Parathyroid adenoma (tissue), 2 donors: ENCODE data around the gene NIT2.
"Not testable (repeated sequence)": the region's sequence is repeated elsewhere in the genome, so short reads cannot be mapped to it uniquely, and the experiment has no call there.

ENCODE experiments used
- H2AFZ ChIP-seq: fragments of 300-600 bp; sonication (generic); one replicate; pipeline ENCODE4 v1.7.0; 2017; ENCODE audit warnings: antibody characterized with exemption, mild to moderate bottlenecking
- H3K27ac ChIP-seq: fragments of 300-600 bp; sonication (generic); one replicate; pipeline ENCODE4 v1.7.0; 2017
- H3K27me3 ChIP-seq: fragments of 300-600 bp; sonication (generic); one replicate; pipeline ENCODE4 v1.7.0; 2017; ENCODE audit warnings: low read length; ENCODE audit not compliant: control insufficient read depth, insufficient read depth
- H3K36me3 ChIP-seq: fragments of 300-600 bp; sonication (generic); one replicate; pipeline ENCODE4 v1.7.0; 2017; ENCODE audit warnings: low read length; ENCODE audit not compliant: control insufficient read depth, insufficient read depth
- H3K4me1 ChIP-seq: fragments of 300-600 bp; sonication (generic); one replicate; pipeline ENCODE4 v1.7.0; 2017; ENCODE audit warnings: control low read depth
- H3K4me2 ChIP-seq: fragments of 300-600 bp; sonication (generic); one replicate; pipeline ENCODE4 v1.7.0; 2017; ENCODE audit warnings: low read length
- H3K4me3 ChIP-seq: fragments of 300-600 bp; sonication (generic); one replicate; pipeline ENCODE4 v1.7.0; 2017; ENCODE audit warnings: low read depth, low read length
- H3K79me2 ChIP-seq: fragments of 300-600 bp; sonication (generic); one replicate; pipeline ENCODE4 v1.7.0; 2017; ENCODE audit warnings: control low read depth
- H3K9ac ChIP-seq: fragments of 300-600 bp; sonication (generic); one replicate; pipeline ENCODE4 v1.7.0; 2017; ENCODE audit warnings: mild to moderate bottlenecking
- H3K9me3 ChIP-seq: fragments of 300-600 bp; sonication (generic); one replicate; pipeline ENCODE4 v1.7.0; 2017; ENCODE audit warnings: low read length; ENCODE audit not compliant: control insufficient read depth
- CTCF ChIP-seq: fragments of 300-600 bp; sonication (generic); IDR thresholded peaks from one replicate; pipeline ENCODE4 v1.7.0; 2017; ENCODE audit warnings: antibody characterized with exemption, mild to moderate bottlenecking
- donor health status: primary hyperparathyroidism.

NIT2 gene

GRCh38 chr3:100348727-100349126, 14.2 kb downstream of the NIT2 start:
- no peaks in the 10 kb centered on the region for H3K79me2 ChIP-seq
- H3K4me3 ChIP-seq: no peak overlapping the region
- no peaks in the 10 kb centered on the region for H3K9me3 ChIP-seq
- no peaks in the 10 kb centered on the region for H3K27me3 ChIP-seq
- no peaks in the 10 kb centered on the region for H3K4me1 ChIP-seq
- H3K27ac ChIP-seq: no peak overlapping the region
- TF ChIP-seq CTCF: no peak
- H3K9ac ChIP-seq: no peak overlapping the region
- H2AFZ ChIP-seq: no peak overlapping the region
- H3K36me3 ChIP-seq: no peaks in the 10 kb centered on the region
- H3K4me2 ChIP-seq: no peak overlapping the region

DNA sequence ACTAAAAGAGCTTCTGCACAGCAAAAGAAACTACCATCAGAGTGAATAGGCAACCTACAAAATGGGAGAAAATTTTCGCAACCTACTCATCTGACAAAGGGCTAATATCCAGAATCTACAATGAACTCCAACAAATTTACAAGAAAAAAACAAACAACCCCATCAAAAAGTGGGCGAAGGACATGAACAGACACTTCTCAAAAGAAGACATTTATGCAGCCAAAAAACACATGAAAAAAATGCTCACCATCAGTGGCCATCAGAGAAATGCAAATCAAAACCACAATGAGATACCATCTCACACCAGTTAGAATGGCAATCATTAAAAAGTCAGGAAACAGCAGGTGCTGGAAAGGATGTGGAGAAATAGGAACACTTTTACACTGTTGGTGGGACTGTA, 17.2 kb downstream of the NIT2 start:
- H3K27me3 ChIP-seq, H3K9me3 ChIP-seq, H3K27ac ChIP-seq, H3K36me3 ChIP-seq, H3K4me2 ChIP-seq, H3K9ac ChIP-seq, H3K79me2 ChIP-seq, H3K4me1 ChIP-seq, H3K4me3 ChIP-seq, H2AFZ ChIP-seq: not testable (repeated sequence)

DNA sequence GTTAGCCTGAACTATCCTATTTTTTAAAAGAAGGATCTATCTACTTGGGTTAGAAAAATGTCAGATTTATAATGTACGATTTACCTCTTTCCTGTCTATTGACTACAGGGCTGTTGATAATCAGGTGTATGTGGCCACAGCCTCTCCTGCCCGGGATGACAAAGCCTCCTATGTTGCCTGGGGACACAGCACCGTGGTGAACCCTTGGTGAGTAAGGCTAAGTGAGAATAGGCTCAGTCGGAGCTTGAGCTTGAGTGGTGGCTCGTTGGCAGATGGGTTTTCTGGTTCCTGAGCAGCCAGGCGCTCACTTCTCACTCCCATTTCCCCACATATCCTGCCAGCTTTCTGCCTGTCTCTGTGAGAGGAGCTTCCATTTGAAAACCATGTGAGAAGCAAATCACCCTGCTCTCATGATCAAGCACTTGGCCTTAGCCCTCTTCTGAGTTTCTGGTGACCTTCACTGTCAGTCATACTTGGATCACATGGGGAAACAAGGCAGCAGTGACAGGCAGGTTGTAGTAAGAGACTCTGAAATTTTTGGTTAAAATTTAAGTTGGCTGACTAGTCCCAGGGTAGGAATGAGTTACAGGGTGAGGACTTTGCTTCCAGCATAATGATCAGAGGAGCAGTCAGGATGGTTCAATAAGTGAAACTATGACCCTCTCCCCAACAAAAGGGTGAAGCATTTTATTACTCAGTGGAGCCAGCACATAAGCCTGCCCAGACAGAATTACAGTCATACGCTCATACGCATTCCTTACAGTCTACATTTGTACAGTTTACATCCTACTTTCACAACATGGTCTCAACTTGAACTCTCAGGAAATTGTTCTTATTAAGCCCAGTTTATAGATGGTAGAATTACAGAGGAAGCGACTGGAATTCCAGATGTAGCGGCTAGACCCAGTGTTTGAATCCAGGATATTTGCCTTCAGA, 18.0 kb downstream of the NIT2 start:
- H2AFZ ChIP-seq: no peak overlapping the region
- no peaks in the 10 kb centered on the region for H3K9me3 ChIP-seq
- H3K27ac ChIP-seq: no peak overlapping the region
- no peak overlapping the region for H3K4me2 ChIP-seq
- TF ChIP-seq CTCF: no peak
- H3K4me3 ChIP-seq: no peak overlapping the region
- H3K9ac ChIP-seq: no peak overlapping the region
- H3K36me3 ChIP-seq: no peaks in the 10 kb centered on the region
- H3K27me3 ChIP-seq: no peaks in the 10 kb centered on the region
- no peaks in the 10 kb centered on the region for H3K4me1 ChIP-seq
- H3K79me2 ChIP-seq: no peaks in the 10 kb centered on the region

DNA sequence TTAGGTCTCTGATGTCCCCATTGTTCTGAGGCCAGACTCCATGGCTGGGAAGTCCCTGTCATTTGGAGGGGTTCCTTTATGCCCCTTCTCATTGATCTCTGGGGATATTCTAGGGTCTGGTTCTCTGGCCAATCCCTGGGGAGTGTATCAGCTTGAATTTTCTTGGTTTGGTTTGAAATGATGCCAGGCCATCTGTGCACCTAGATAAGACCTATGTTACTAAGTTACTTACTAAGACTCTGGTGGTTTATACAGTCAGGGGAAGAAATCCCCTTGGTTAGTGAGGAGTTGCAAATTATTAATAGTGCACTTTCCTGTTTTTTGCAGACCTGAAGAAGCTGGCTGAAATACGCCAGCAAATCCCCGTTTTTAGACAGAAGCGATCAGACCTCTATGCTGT, 20.3 kb downstream of the NIT2 start:
- Histone ChIP-seq H3K9ac (no peak overlapping the region), H3K9me3 (no peaks in the 10 kb centered on the region), H3K4me3 (no peak overlapping the region), H3K79me2 (no peaks in the 10 kb centered on the region), H3K27ac (no peak overlapping the region), H3K4me2 (no peak overlapping the region), H3K4me1 (no peaks in the 10 kb centered on the region), H2AFZ (no peak overlapping the region), H3K36me3 (no peaks in the 10 kb centered on the region), H3K27me3 (no peaks in the 10 kb centered on the region)
- no peak for TF ChIP-seq CTCF

DNA sequence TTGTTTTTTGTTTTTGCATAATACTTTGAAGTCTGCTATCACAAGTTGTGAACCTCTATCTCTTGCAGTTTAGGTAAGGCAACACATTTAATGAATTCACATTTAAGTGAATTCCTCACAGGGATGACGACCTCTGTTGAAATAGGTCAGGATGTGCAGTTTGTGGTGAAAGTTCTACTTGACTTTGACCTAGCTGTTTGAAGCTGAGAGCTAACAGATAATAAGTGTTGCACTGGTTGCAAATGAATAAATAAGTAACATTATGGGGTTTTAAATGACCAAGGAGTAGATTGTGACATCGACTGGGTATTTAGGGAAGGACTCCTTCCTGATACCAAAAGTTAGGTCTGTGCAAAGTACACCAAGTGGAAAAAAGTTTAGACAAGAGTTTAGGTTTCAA, 23.9 kb downstream of the NIT2 start:
- no peak overlapping the region for H3K27ac ChIP-seq
- no peaks in the 10 kb centered on the region for H3K4me1 ChIP-seq
- no peaks in the 10 kb centered on the region for H3K9me3 ChIP-seq
- TF ChIP-seq CTCF: no peak
- no peak overlapping the region for H2AFZ ChIP-seq
- no peaks in the 10 kb centered on the region for H3K79me2 ChIP-seq
- H3K9ac ChIP-seq: no peak overlapping the region
- H3K4me2 ChIP-seq: no peak overlapping the region
- H3K36me3 ChIP-seq: no peaks in the 10 kb centered on the region
- no peak overlapping the region for H3K4me3 ChIP-seq
- no peaks in the 10 kb centered on the region for H3K27me3 ChIP-seq
